ENCODE results near the gene JUN. TPM values are rescaled to one million over a fixed set of nuclear protein-coding genes. Genes with fewer than 3 reads are reported as not detected.

The JUN gene
- total and polyA plus RNA-seq, 2 experiments from 2014 or later, result 189 to 351 TPM

DNA sequence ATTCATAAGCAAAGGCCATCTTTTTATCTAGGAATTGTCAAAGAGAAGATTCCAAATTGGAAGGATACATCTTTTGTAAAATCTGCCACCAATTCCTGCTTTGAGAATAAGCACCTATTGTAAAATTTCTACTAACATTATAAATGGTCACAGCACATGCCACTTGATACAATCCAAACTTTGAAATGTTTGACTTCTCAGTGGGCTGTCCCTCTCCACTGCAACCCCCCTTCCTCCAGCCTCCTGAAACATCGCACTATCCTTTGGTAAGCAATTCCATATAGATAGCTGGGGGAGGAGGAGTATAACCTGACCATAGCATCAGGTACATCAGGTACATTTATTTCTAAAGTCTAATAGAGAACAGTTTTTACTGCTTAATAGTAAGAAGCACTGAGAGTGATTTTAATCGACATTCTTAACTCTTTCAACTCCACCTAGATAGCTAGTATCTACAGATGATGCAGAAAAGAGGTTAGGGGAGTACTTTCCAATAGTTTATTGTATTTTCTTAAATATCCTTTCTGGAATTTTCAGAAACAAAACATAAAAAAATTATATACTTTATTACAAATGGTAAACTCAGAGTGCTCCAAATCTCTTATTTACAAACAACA is 2.9 kb downstream of the JUN start:
- H3K9me3 ChIP-seq (ENCODE audit: low read depth), result no peaks in the 10 kb centered on the region
- 37% methylated on average over 2 of the region's 2 CpGs for WGBS (ENCODE audit: low lambda C conversion rate, missing lambda C conversion rate)
- H3K79me2 ChIP-seq, result peaks cover 32% of the 10 kb centered on the region
- no peaks in the 10 kb centered on the region for H3K36me3 ChIP-seq (replicated peaks; ENCODE audit: insufficient read depth, low read depth)
- H3K27ac ChIP-seq, result peak overlapping the region; percentile 95
- H4K20me1 ChIP-seq (ENCODE audit: insufficient read depth, poor library complexity, severe bottlenecking), result peaks cover 34% of the 10 kb centered on the region
- peaks cover 3% of the 10 kb centered on the region for H3K4me1 ChIP-seq (ENCODE audit: insufficient read depth)
- no peaks in the 10 kb centered on the region for H3K27me3 ChIP-seq
- H3K4me2 ChIP-seq, result peak overlapping the region; percentile 75
- no peak overlapping the region for H2AFZ ChIP-seq
- no peaks in the 10 kb centered on the region for H3K9me2 ChIP-seq (replicated peaks; ENCODE audit: insufficient read depth)
- DNase-seq (ENCODE audit: low spot score), result peak; percentile 51
- peak overlapping the region; percentile 91 for H3K4me3 ChIP-seq
- TF ChIP-seq EZH2 (IDR thresholded peaks at IDR 0.05; ENCODE audit: borderline replicate concordance) (no peak), EZH2phosphoT487 (IDR thresholded peaks at IDR 0.05; ENCODE audit: low read depth, severe bottlenecking, unreplicated experiment) (peak; percentile 33)
- TF ChIP-seq, protein P1, sequence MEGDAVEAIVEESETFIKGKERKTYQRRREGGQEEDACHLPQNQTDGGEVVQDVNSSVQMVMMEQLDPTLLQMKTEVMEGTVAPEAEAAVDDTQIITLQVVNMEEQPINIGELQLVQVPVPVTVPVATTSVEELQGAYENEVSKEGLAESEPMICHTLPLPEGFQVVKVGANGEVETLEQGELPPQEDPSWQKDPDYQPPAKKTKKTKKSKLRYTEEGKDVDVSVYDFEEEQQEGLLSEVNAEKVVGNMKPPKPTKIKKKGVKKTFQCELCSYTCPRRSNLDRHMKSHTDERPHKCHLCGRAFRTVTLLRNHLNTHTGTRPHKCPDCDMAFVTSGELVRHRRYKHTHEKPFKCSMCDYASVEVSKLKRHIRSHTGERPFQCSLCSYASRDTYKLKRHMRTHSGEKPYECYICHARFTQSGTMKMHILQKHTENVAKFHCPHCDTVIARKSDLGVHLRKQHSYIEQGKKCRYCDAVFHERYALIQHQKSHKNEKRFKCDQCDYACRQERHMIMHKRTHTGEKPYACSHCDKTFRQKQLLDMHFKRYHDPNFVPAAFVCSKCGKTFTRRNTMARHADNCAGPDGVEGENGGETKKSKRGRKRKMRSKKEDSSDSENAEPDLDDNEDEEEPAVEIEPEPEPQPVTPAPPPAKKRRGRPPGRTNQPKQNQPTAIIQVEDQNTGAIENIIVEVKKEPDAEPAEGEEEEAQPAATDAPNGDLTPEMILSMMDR (IDR thresholded peaks at IDR 0.05; ENCODE audit: poor library complexity), result no peak

DNA sequence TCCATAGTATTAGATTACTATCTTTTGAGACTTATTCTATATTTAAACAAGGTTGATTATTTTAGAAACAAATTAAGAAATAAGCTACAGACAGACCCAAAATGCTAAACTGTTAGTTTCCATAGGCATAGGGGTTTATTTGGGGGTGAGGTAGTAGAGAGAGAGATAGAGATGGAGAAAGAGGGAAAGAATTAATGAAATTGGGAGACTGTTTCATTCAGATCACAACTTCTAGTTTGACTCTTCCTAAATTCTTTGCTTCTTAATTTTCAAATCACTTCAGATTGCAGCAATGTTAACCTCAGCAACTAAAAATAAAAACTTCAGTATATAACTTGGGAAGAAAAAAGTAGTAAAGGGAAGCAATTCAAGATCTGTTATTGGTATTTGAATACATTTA is 3.4 kb downstream of the JUN start:
- Histone ChIP-seq H3K9me2 (replicated peaks; ENCODE audit: insufficient read depth) (no peaks in the 10 kb centered on the region), H3K4me1 (ENCODE audit: insufficient read depth) (no peaks in the 10 kb centered on the region), H3K27ac (peak overlapping the region; percentile 95), H3K4me3 (peak overlapping the region; percentile 91), H2AFZ (no peak overlapping the region), H4K20me1 (ENCODE audit: insufficient read depth, poor library complexity, severe bottlenecking) (peaks cover 34% of the 10 kb centered on the region), H3K9me3 (ENCODE audit: low read depth) (no peaks in the 10 kb centered on the region), H3K79me2 (peaks cover 32% of the 10 kb centered on the region), H3K27me3 (no peaks in the 10 kb centered on the region), H3K4me2 (peak overlapping the region; percentile 75), H3K36me3 (replicated peaks; ENCODE audit: insufficient read depth, low read depth) (no peaks in the 10 kb centered on the region)
- DNase-seq (ENCODE audit: low spot score), result no peak
- TF ChIP-seq EZH2 (IDR thresholded peaks at IDR 0.05; ENCODE audit: borderline replicate concordance), result no peak
- TF ChIP-seq EZH2phosphoT487 (IDR thresholded peaks at IDR 0.05; ENCODE audit: low read depth, severe bottlenecking, unreplicated experiment), result no peak
- TF ChIP-seq, protein P1 (IDR thresholded peaks at IDR 0.05; ENCODE audit: poor library complexity), result no peak

DNA sequence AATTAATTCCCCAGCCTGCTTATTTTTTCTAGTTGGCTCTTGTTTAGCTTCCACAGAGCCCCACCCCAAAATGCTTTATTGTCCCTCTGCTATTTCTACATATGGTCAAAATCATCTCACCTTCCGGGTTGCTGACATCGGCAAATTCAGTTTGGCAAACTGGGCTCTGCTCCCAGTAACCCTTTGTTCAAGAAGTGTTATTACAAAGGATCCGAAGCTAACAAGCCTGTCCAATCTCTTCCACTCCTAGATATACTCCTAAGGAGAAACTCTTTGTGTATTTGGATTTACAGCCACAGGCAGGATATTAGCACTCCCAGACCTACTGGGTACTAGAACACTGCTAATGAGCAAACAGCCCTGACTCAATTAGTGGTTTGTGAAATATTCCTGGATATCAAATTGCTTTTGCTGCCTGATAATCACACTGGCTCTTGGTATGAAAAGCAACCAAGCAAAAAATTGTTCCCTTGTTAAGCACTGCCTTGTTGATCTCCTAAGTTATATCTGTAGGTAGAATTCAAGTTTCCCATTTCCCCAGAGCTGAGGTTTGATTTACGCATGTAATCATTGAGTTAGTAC is 4.0 kb downstream of the JUN start:
- H4K20me1 ChIP-seq (ENCODE audit: insufficient read depth, poor library complexity, severe bottlenecking), result peaks cover 34% of the 10 kb centered on the region
- H2AFZ ChIP-seq, result no peak overlapping the region
- TF ChIP-seq EZH2 (IDR thresholded peaks at IDR 0.05; ENCODE audit: borderline replicate concordance) (no peak), EZH2phosphoT487 (IDR thresholded peaks at IDR 0.05; ENCODE audit: low read depth, severe bottlenecking, unreplicated experiment) (no peak)
- TF ChIP-seq, protein P1 (IDR thresholded peaks at IDR 0.05; ENCODE audit: poor library complexity), result no peak
- H3K79me2 ChIP-seq, result peaks cover 32% of the 10 kb centered on the region
- H3K27ac ChIP-seq, result peak overlapping the region; percentile 95
- no peaks in the 10 kb centered on the region for H3K4me1 ChIP-seq (ENCODE audit: insufficient read depth)
- no peaks in the 10 kb centered on the region for H3K27me3 ChIP-seq
- H3K9me3 ChIP-seq (ENCODE audit: low read depth), result no peaks in the 10 kb centered on the region
- H3K9me2 ChIP-seq (replicated peaks; ENCODE audit: insufficient read depth), result no peaks in the 10 kb centered on the region
- WGBS (ENCODE audit: low lambda C conversion rate, missing lambda C conversion rate), result 29% methylated on average over 4 of the region's 4 CpGs
- H3K36me3 ChIP-seq (replicated peaks; ENCODE audit: insufficient read depth, low read depth), result no peaks in the 10 kb centered on the region
- H3K4me3 ChIP-seq, result peak overlapping the region; percentile 91
- DNase-seq (ENCODE audit: low spot score), result peak; percentile 81
- peak overlapping the region; percentile 75 for H3K4me2 ChIP-seq
